ENCODE measurements around the gene SMIM14. TPM values are rescaled to one million over a fixed set of nuclear protein-coding genes. Genes with fewer than 3 reads are reported as not detected.
A peak's percentile ranks its signal among the peaks of the same experiment; 100 is the strongest.

SMIM14 gene
- total RNA-seq, 3 donors from 2014 or later (not counting 1 experiment from before 2014, with no cell fraction given), result 12.6 to 21.8 (median 15.2) TPM

- H3K4me1 Mint-ChIP-seq, result peaks cover 39 to 48% of the 10 kb centered on the region in 2 donors
- Histone ChIP-seq H3K27ac (ENCODE audit: low read length) (peak overlapping the region; percentile 90), H3K9me3 (ENCODE audit: control insufficient read depth, insufficient read depth, low read length) (no peaks in the 10 kb centered on the region), H3K27me3 (ENCODE audit: control insufficient read depth, insufficient read depth, low read length) (no peaks in the 10 kb centered on the region), H3K4me3 (ENCODE audit: low read length) (peak overlapping the region; percentile 76), H3K36me3 (ENCODE audit: control insufficient read depth, insufficient read depth, low read length) (no peaks in the 10 kb centered on the region), H3K4me1 (ENCODE audit: control insufficient read depth, insufficient read depth, low read length) (peaks cover 21% of the 10 kb centered on the region)
- no peaks in the 10 kb centered on the region for H3K36me3 Mint-ChIP-seq
- DNase-seq (peak in 1 of 2 donors; percentile 66), ATAC-seq (no peak)
- 0% methylated on average over 4 of the region's 6 CpGs for WGBS (ENCODE audit: insufficient coverage)
- intact Hi-C loops (cut with micrococcal nuclease), result loop anchor here (5.0 kb wide), 3 partner anchors 61 to 561 kb away; partner anchors contain the start of genes LIAS, RHOH, RPL9 and UBE2K
- TF ChIP-seq CTCF (IDR thresholded peaks at IDR 0.05), result no peak
- H3K9me3 Mint-ChIP-seq, result no peaks in the 10 kb centered on the region
- H3K27me3 Mint-ChIP-seq (ENCODE audit: low read depth in 2 of 2), result no peaks in the 10 kb centered on the region
- H3K4me3 Mint-ChIP-seq, result peak overlapping the region; percentile 94
- H3K27ac Mint-ChIP-seq, result peak overlapping the region; percentile 94
Measured at GRCh38 chr4:39636531-39637184, 2.0 kb downstream of the SMIM14 start.

GRCh38 chr4:39635023-39635422 lies 3.6 kb downstream of the SMIM14 start:
- peaks cover 39 to 45% of the 10 kb centered on the region in 2 donors for H3K4me1 Mint-ChIP-seq
- no peaks in the 10 kb centered on the region for H3K9me3 ChIP-seq (ENCODE audit: control insufficient read depth, insufficient read depth, low read length)
- WGBS (ENCODE audit: insufficient coverage), result 81% methylated on average over 1 of the region's 1 CpG
- no peak overlapping the region for H3K27ac ChIP-seq (ENCODE audit: low read length)
- no peaks in the 10 kb centered on the region for H3K9me3 Mint-ChIP-seq
- no peaks in the 10 kb centered on the region for H3K36me3 Mint-ChIP-seq
- peak overlapping the region; percentile 94 for H3K27ac Mint-ChIP-seq
- no peak for ATAC-seq
- H3K4me3 ChIP-seq (ENCODE audit: low read length), result no peak overlapping the region
- no peaks in the 10 kb centered on the region for H3K27me3 Mint-ChIP-seq (ENCODE audit: low read depth in 2 of 2)
- no peak for TF ChIP-seq CTCF (IDR thresholded peaks at IDR 0.05)
- H3K4me3 Mint-ChIP-seq, result no peak overlapping the region
- intact Hi-C loops (cut with micrococcal nuclease), result loop anchor here (5.0 kb wide), 3 partner anchors 62 to 562 kb away; partner anchors contain the start of genes LIAS, RHOH, RPL9 and UBE2K
- H3K36me3 ChIP-seq (ENCODE audit: control insufficient read depth, insufficient read depth, low read length), result no peaks in the 10 kb centered on the region
- no peak for DNase-seq
- H3K27me3 ChIP-seq (ENCODE audit: control insufficient read depth, insufficient read depth, low read length), result no peaks in the 10 kb centered on the region
- H3K4me1 ChIP-seq (ENCODE audit: control insufficient read depth, insufficient read depth, low read length), result peaks cover 21% of the 10 kb centered on the region

GRCh38 chr4:39631700-39632079 lies 7.0 kb downstream of the SMIM14 start:
- DNase-seq (no peak), ATAC-seq (no peak)
- H3K4me3 Mint-ChIP-seq, result no peak overlapping the region
- Histone ChIP-seq H3K27ac (ENCODE audit: low read length) (peak overlapping the region; percentile 63), H3K4me3 (ENCODE audit: low read length) (no peak overlapping the region), H3K9me3 (ENCODE audit: control insufficient read depth, insufficient read depth, low read length) (no peaks in the 10 kb centered on the region), H3K27me3 (ENCODE audit: control insufficient read depth, insufficient read depth, low read length) (no peaks in the 10 kb centered on the region), H3K4me1 (ENCODE audit: control insufficient read depth, insufficient read depth, low read length) (peaks cover 7% of the 10 kb centered on the region), H3K36me3 (ENCODE audit: control insufficient read depth, insufficient read depth, low read length) (no peaks in the 10 kb centered on the region)
- no peak for TF ChIP-seq CTCF (IDR thresholded peaks at IDR 0.05)
- H3K4me1 Mint-ChIP-seq, result peaks cover 12 to 24% of the 10 kb centered on the region in 2 donors
- no peaks in the 10 kb centered on the region for H3K27me3 Mint-ChIP-seq (ENCODE audit: low read depth in 2 of 2)
- intact Hi-C loops (cut with micrococcal nuclease), result no loop called here
- H3K27ac Mint-ChIP-seq, result no peak overlapping the region
- whole genome bisulfite sequencing (ENCODE audit: insufficient coverage), result no CpG with 5 or more reads among the region's 1 CpG
- H3K9me3 Mint-ChIP-seq, result no peaks in the 10 kb centered on the region
- H3K36me3 Mint-ChIP-seq, result no peaks in the 10 kb centered on the region

- no peak for TF ChIP-seq CTCF (IDR thresholded peaks at IDR 0.05)
- Histone ChIP-seq H3K27me3 (ENCODE audit: control insufficient read depth, insufficient read depth, low read length) (no peaks in the 10 kb centered on the region), H3K9me3 (ENCODE audit: control insufficient read depth, insufficient read depth, low read length) (no peaks in the 10 kb centered on the region), H3K4me1 (ENCODE audit: control insufficient read depth, insufficient read depth, low read length) (no peaks in the 10 kb centered on the region), H3K4me3 (ENCODE audit: low read length) (no peak overlapping the region), H3K27ac (ENCODE audit: low read length) (no peak overlapping the region), H3K36me3 (ENCODE audit: control insufficient read depth, insufficient read depth, low read length) (no peaks in the 10 kb centered on the region)
- H3K9me3 Mint-ChIP-seq, result no peaks in the 10 kb centered on the region
- no peaks in the 10 kb centered on the region for H3K27me3 Mint-ChIP-seq (ENCODE audit: low read depth in 2 of 2)
- no peak overlapping the region for H3K27ac Mint-ChIP-seq
- DNase-seq (no peak), ATAC-seq (no peak)
- intact Hi-C loops (cut with micrococcal nuclease), result no loop called here
- no peaks in the 10 kb centered on the region for H3K36me3 Mint-ChIP-seq
- 77% methylated on average over 1 of the region's 2 CpGs for WGBS (ENCODE audit: insufficient coverage)
- no peak overlapping the region for H3K4me3 Mint-ChIP-seq
- H3K4me1 Mint-ChIP-seq, result peaks cover 0 to 5% of the 10 kb centered on the region in 2 donors
Measured at GRCh38 chr4:39627413-39627812, 11.3 kb downstream of the SMIM14 start.

Data from natural killer cell (primary cell).